Prostate gland (tissue), 2 donors: ENCODE results near the gene ARHGAP19.

Experiments used
- POLR2A ChIP-seq: fragments of 450-650 bp; IDR thresholded peaks from one replicate; pipeline ENCODE4 v1.6.1; 2016; ENCODE audit warnings: antibody characterized with exemption, mild to moderate bottlenecking
- POLR2AphosphoS5 ChIP-seq: sonication (generic); formaldehyde crosslinking; IDR thresholded peaks from one replicate; pipeline ENCODE4 v1.6.1; 2017; ENCODE audit warnings: antibody characterized with exemption
- TF ChIP-seq, protein P1 (sequence below), 4 experiments: fragments of 200-600 bp in 2 of 4; fragments of 450-650 bp in 2 of 4; sonication (generic) in 2 of 4; IDR thresholded peaks; 1 replicate in 3 of 4; 2 replicates in 1 of 4; pipeline ENCODE4 v1.5.1; 2016 to 2019; ENCODE audit warnings: antibody characterized with exemption in 4 of 4, mild to moderate bottlenecking in 2 of 4, moderate library complexity in 2 of 4

DNA sequence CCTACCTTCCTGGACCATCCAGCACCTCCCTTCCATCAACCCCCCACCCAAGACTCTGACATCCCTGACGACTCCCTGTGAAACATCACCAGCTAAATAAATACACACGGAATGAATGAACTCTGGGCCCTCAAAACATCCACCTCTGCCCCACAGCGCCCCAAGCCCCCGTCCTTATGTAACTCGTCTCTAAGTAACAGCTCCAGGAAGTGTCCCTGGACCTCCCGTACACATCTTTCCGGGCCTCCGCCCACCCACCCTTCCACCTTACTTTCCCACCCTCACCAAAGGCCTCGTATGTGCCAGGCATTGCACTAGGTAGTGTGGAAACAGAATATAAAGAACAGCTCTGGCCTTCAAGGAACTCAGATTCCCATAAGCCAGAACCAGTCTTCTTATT is 79.0 kb downstream of the ARHGAP19 start:
- TF ChIP-seq, protein P1, sequence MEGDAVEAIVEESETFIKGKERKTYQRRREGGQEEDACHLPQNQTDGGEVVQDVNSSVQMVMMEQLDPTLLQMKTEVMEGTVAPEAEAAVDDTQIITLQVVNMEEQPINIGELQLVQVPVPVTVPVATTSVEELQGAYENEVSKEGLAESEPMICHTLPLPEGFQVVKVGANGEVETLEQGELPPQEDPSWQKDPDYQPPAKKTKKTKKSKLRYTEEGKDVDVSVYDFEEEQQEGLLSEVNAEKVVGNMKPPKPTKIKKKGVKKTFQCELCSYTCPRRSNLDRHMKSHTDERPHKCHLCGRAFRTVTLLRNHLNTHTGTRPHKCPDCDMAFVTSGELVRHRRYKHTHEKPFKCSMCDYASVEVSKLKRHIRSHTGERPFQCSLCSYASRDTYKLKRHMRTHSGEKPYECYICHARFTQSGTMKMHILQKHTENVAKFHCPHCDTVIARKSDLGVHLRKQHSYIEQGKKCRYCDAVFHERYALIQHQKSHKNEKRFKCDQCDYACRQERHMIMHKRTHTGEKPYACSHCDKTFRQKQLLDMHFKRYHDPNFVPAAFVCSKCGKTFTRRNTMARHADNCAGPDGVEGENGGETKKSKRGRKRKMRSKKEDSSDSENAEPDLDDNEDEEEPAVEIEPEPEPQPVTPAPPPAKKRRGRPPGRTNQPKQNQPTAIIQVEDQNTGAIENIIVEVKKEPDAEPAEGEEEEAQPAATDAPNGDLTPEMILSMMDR (IDR thresholded peaks at IDR 0.05) = no peak
- TF ChIP-seq POLR2A (no peak), POLR2AphosphoS5 (no peak)
